GM10248 (cell line): ENCODE measurements around the gene SLC23A1.

Experiments used
- CTCF ChIA-PET: fragments of 300-600 bp; sonication (Branson Sonifier 250); formaldehyde crosslinking; extraction: SDS; loops from one replicate; lab custom pipeline; 2021; ENCODE audit warnings: antibody characterized with exemption; lab: Yijun Ruan, JAX
- POLR2A ChIA-PET: fragments of 350-650 bp; sonication (Branson Sonifier 250); formaldehyde crosslinking; extraction: SDS; loops from one replicate; lab custom pipeline; 2020; ENCODE audit warnings: antibody characterized with exemption; lab: Yijun Ruan, JAX
- DNase-seq: peaks from one replicate; pipeline ENCODE4 v3.0.0; 2012; ENCODE audit errors: extremely low spot score
- TF ChIP-seq, protein P1 (sequence below): IDR thresholded peaks from 2 replicates; pipeline ENCODE4 v1.5.1; 2012; ENCODE audit warnings: mild to moderate bottlenecking, low read depth; ENCODE audit errors: extremely low read depth, missing control alignments, control extremely low read depth

SLC23A1 gene

GRCh38 chr5:139341187-139341688 lies 41.9 kb downstream of the SLC23A1 start:
- CTCF ChIA-PET: interaction anchor here (1.0 to 3.0 kb wide), 15 partner anchors 9 to 292 kb away, joined by 3 to 25 read pairs (median 6); partner anchors contain the start of gene MZB1
- POLR2A ChIA-PET: interaction anchor here (1.0 to 1.6 kb wide), 4 partner anchors 11 to 86 kb away, joined by 3 to 6 read pairs (median 4); no protein-coding TSS in a partner anchor
- TF ChIP-seq, protein P1, sequence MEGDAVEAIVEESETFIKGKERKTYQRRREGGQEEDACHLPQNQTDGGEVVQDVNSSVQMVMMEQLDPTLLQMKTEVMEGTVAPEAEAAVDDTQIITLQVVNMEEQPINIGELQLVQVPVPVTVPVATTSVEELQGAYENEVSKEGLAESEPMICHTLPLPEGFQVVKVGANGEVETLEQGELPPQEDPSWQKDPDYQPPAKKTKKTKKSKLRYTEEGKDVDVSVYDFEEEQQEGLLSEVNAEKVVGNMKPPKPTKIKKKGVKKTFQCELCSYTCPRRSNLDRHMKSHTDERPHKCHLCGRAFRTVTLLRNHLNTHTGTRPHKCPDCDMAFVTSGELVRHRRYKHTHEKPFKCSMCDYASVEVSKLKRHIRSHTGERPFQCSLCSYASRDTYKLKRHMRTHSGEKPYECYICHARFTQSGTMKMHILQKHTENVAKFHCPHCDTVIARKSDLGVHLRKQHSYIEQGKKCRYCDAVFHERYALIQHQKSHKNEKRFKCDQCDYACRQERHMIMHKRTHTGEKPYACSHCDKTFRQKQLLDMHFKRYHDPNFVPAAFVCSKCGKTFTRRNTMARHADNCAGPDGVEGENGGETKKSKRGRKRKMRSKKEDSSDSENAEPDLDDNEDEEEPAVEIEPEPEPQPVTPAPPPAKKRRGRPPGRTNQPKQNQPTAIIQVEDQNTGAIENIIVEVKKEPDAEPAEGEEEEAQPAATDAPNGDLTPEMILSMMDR: no peak
- no peak for DNase-seq

DNA sequence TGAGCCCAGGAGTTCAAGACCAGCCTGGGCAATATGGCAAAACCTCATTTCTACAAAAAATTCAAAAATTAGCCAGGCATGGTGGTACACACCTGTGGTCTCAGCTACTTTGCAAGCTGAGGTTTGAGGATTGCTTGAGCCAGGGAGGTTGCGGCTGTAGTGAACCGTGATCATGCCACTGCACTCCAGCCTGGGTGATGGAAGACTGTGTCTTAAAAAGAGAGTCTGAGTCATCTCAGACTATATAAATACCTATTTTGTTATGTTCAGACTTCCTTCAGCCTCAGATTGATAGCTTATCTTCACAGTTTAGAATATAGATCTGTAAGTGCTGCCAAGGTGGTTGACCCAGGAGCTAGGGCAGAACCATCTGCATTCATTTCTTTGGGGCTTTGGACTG lies 43.0 kb downstream of the SLC23A1 start:
- ChIA-PET CTCF (interaction anchor here (0.9 to 3.0 kb wide), 10 partner anchors 8 to 66 kb away, joined by 3 to 25 read pairs (median 4); partner anchors contain the start of gene MZB1), POLR2A (no interaction called here)
- TF ChIP-seq, protein P1: no peak
- no peak for DNase-seq

GRCh38 chr5:139335811-139336210 lies 47.3 kb downstream of the SLC23A1 start:
- CTCF ChIA-PET: no interaction called here
- no peak for DNase-seq
- POLR2A ChIA-PET: no interaction called here

More at GRCh38 chr5:139335811-139336210, 47.3 kb downstream of the SLC23A1 start:
- TF ChIP-seq, protein P1: no peak
